GM10266 (cell line): Measurements from ENCODE around the gene ALPL.

ENCODE experiments used
- DNase-seq: peaks from one replicate; pipeline ENCODE4 v3.0.0; 2012; ENCODE audit errors: extremely low spot score
- CTCF ChIP-seq: IDR thresholded peaks from 2 replicates; pipeline ENCODE4 v1.5.1; 2012; ENCODE audit warnings: mild to moderate bottlenecking, low read depth; ENCODE audit not compliant: control insufficient read depth, insufficient read depth; ENCODE audit errors: missing control alignments

ALPL gene

GRCh38 chr1:21524220-21524619, 15.0 kb downstream of the ALPL start:
- TF ChIP-seq CTCF = no peak

DNA sequence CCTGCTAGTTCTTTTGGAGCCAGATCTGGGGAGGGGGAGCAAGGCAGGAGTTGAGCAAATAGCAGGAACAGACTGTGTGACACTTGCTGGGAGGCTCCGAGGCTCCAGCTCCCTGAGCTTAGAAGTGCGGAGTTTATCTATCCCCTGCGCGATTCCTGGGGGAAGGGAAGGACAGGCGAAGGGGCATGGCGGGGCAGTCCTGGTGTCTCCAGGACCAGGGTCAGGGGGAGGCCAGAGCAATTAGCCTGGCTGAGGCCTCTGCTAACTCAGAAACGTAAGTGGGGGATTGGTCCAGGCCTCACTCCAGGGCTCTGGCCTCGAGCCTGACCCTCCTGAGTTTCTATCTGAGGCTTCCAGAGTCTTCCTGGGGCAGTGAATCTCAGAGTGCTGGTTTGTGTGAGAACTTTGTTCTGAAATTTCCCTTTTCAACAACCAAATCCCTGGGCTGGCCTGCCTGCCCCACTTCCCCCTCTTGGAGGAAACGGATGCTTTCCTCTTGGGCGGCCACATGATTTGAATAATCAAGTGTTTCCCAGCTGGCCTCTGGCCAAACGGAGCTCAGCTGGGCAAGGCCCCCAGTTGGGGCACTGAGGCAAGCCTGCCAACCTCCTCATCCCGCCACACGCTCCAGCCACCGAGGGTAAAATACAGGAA, 15.6 kb downstream of the ALPL start:
- DNase-seq = no peak
- no peak for TF ChIP-seq CTCF

More at GRCh38 chr1:21524220-21524619, 15.0 kb downstream of the ALPL start:
- no peak for DNase-seq

DNA sequence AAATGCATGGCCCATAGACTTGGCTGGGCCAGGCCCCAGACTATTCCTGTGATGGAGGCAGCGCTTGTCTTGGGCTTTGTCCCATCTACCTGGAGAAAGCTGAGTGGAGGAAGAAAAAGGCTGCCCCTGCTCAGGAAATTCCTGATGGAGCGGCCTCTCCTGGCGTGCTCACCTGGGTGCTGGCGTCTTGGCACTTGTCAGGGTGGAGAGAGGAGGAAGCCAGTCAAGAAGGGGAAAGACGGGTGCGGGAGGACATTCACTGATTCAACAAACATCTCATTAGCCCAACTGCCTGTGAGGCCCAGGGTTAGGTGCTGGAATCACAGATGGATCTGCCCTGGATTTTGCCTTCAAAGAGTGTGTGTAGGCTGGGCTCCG, 16.1 kb downstream of the ALPL start:
- no peak for TF ChIP-seq CTCF
- DNase-seq = no peak

DNA sequence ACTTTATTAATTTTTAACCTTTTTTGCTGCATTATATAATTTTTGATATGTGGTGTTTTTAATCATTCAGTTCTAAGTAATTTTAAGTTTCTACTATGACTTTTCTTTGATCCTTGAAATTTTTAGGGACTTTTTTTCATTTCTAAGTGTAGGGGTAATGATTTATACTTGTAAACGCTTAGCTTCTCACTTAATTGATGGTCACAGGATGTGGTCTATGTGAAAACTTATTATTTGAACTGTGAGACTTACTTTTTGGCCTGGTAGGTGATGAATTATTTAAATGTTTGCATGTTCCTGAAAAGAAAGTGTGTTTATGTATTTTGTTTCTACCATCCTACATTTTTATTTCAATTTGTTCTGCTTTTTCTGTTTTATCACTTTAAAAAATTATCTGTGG, 17.2 kb downstream of the ALPL start:
- TF ChIP-seq CTCF = no peak

DNA sequence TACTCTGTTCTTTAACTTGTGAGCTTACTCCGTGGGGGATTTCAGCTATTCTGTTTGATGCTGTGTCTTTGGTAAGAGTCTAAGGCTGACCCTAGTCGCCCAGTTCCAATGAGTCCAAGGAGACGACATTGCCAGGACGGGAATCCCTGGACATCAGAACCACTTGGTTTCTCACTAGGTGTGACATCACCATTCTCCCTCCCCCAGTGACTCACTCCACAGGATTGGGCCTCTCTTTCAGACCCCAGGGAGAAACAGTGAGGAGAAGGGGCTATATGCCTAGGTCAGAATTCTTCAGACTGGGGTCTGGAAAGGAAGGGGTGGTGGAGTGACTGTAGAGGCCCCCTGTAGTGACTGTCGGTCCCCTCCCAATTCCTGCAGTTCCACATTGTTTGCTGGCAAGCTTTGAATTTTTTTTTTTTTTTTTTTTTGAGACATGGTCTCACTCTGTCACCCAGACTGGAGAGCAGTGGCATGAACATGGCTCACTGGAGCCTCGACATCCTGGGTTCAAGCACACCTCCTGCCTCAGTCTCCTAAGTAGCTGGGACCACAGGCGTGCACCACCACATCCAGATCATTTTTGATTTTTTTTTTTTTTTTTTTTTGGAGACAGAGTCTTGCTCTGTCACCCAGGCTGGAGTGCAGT, 21.3 kb downstream of the ALPL start:
- TF ChIP-seq CTCF = no peak
- DNase-seq = no peak

More for the DNA sequence above, 17.2 kb downstream of the ALPL start:
- DNase-seq = no peak

GRCh38 chr1:21531241-21531640, 22.0 kb downstream of the ALPL start:
- DNase-seq = no peak
- TF ChIP-seq CTCF = no peak

- no peak for DNase-seq
- TF ChIP-seq CTCF = no peak
These were observed 23.3 kb downstream of the ALPL start for GRCh38 chr1:21532496-21532895.
